ENCODE results near the gene PHYKPL. TPM values are rescaled to one million over a fixed set of nuclear protein-coding genes. Genes with fewer than 3 reads are reported as not detected.

The PHYKPL gene
- total RNA-seq, 2 donors from 2014 or later = 22.8 to 34.5 TPM

- no peak for TF ChIP-seq CTCF (IDR thresholded peaks at IDR 0.05)
- no peaks in the 10 kb centered on the region for H3K9me3 ChIP-seq
- peak overlapping the region in 1 of 2 donors; percentile 82 for H3K27ac ChIP-seq
These were observed 26.9 kb downstream of the PHYKPL start for GRCh38 chr5:178205749-178206047.

GRCh38 chr5:178204935-178205748, 27.5 kb downstream of the PHYKPL start:
- peaks cover 0 to 21% of the 10 kb centered on the region in 2 donors for H3K4me1 ChIP-seq
- peak overlapping the region; percentile 82 to 92 for H3K27ac ChIP-seq
- peak; percentile 77 for DNase-seq (ENCODE audit: low spot score)
- no peak for TF ChIP-seq CTCF (IDR thresholded peaks at IDR 0.05)
- H3K9me3 ChIP-seq = no peaks in the 10 kb centered on the region
- peak overlapping the region; percentile 83 to 87 for H3K4me3 ChIP-seq
- peaks cover 44% of the 10 kb centered on the region for H3K36me3 ChIP-seq
- no peaks in the 10 kb centered on the region for H3K27me3 ChIP-seq

More at GRCh38 chr5:178205749-178206047, 26.9 kb downstream of the PHYKPL start:
- H3K36me3 ChIP-seq = peaks cover 49% of the 10 kb centered on the region
- peak overlapping the region; percentile 83 to 87 for H3K4me3 ChIP-seq
- no peak for DNase-seq (ENCODE audit: low spot score)
- no peaks in the 10 kb centered on the region for H3K27me3 ChIP-seq
- peaks cover 0 to 21% of the 10 kb centered on the region in 2 donors for H3K4me1 ChIP-seq

- Histone ChIP-seq H3K4me1 (peaks cover 0 to 21% of the 10 kb centered on the region in 2 donors), H3K27me3 (no peaks in the 10 kb centered on the region), H3K36me3 (peaks cover 36% of the 10 kb centered on the region), H3K4me3 (peak within 1 kb of the TSS; percentile 83 to 87), H3K27ac (peak within 1 kb of the TSS; percentile 82 to 92), H3K9me3 (no peaks in the 10 kb centered on the region)
- no peak for TF ChIP-seq CTCF (IDR thresholded peaks at IDR 0.05)
- DNase-seq (ENCODE audit: low spot score) = peak; percentile 99
These were observed 28.2 kb downstream of the PHYKPL start, which contains the start of gene HNRNPAB for GRCh38 chr5:178204182-178204934. HNRNPAB (plus strand) TSS chr5:178204533; CDS start chr5:178204838, 305 bp downstream.

GRCh38 chr5:178203670-178204181, 28.9 kb downstream of the PHYKPL start:
- DNase-seq (ENCODE audit: low spot score) = no peak
- Histone ChIP-seq H3K36me3 (peaks cover 29% of the 10 kb centered on the region), H3K27me3 (no peaks in the 10 kb centered on the region), H3K4me1 (peaks cover 0 to 21% of the 10 kb centered on the region in 2 donors), H3K4me3 (peak overlapping the region; percentile 83 to 87), H3K9me3 (no peaks in the 10 kb centered on the region), H3K27ac (peak overlapping the region; percentile 12 to 92)
- TF ChIP-seq CTCF (IDR thresholded peaks at IDR 0.05) = no peak

GRCh38 chr5:178202541-178202940, 30.1 kb downstream of the PHYKPL start:
- H3K27ac ChIP-seq = no peak overlapping the region
- H3K36me3 ChIP-seq = peaks cover 18% of the 10 kb centered on the region
- DNase-seq (ENCODE audit: low spot score) = no peak
- H3K4me3 ChIP-seq = no peak overlapping the region
- peaks cover 0 to 21% of the 10 kb centered on the region in 2 donors for H3K4me1 ChIP-seq
- no peaks in the 10 kb centered on the region for H3K27me3 ChIP-seq
- H3K9me3 ChIP-seq = no peaks in the 10 kb centered on the region
- TF ChIP-seq CTCF (IDR thresholded peaks at IDR 0.05) = no peak

All from right atrium auricular region (tissue), 2 donors.